Measurements from ENCODE around the gene ALK. TPM values are rescaled to one million over a fixed set of nuclear protein-coding genes. Genes with fewer than 3 reads are reported as not detected.

Gene ALK
- total RNA-seq, 1 experiment from 2014 or later, result not detected

GRCh38 chr2:29871541-29871940 lies 49.8 kb downstream of the ALK start:
- Histone ChIP-seq H3K23me2 (ENCODE audit: insufficient read length, low read depth, low read length, poor library complexity, severe bottlenecking) (peaks cover 4% of the 10 kb centered on the region), H2BK15ac (ENCODE audit: low read depth, low read length) (no peak overlapping the region), H2BK5ac (ENCODE audit: insufficient read length, low read length) (no peak overlapping the region), H3K56ac (ENCODE audit: insufficient read length, low read depth, low read length) (no peak overlapping the region), H3T11ph (ENCODE audit: low read length) (no peak overlapping the region), H2BK12ac (ENCODE audit: insufficient read length, low read depth, low read length) (no peak overlapping the region), H3K27me3 (ENCODE audit: insufficient read depth, low read length) (no peaks in the 10 kb centered on the region), H4K20me1 (ENCODE audit: control insufficient read depth, insufficient read depth, insufficient read length) (no peaks in the 10 kb centered on the region), H2BK120ac (ENCODE audit: low read depth, low read length, poor library complexity, severe bottlenecking) (no peak overlapping the region), H3K9ac (ENCODE audit: extremely low read depth, insufficient read length, low read length) (no peak overlapping the region), H2AK5ac (ENCODE audit: insufficient read length, low read length) (no peak overlapping the region), H3K4me1 (ENCODE audit: insufficient read depth, low read length) (no peaks in the 10 kb centered on the region), H2AFZ (ENCODE audit: low read length) (no peak overlapping the region), H3K27ac (ENCODE audit: insufficient read length, low read depth, low read length) (no peak overlapping the region), H3K23ac (ENCODE audit: insufficient read length, low read depth, low read length) (no peak overlapping the region), H3K4me2 (ENCODE audit: insufficient read depth, insufficient read length, low read length) (no peak overlapping the region), H4K8ac (replicated peaks; ENCODE audit: insufficient read length, low read depth, low read length) (no peak overlapping the region), H4K91ac (ENCODE audit: insufficient read length, low read depth, low read length) (no peak overlapping the region), H3K18ac (ENCODE audit: insufficient read length, low read depth, low read length) (no peak overlapping the region), H3K4ac (ENCODE audit: low read depth, low read length) (no peak overlapping the region), H3K79me1 (ENCODE audit: insufficient read depth, low read depth, low read length, poor library complexity, severe bottlenecking) (no peaks in the 10 kb centered on the region), H3K9me3 (ENCODE audit: control insufficient read depth, low read depth, low read length) (no peaks in the 10 kb centered on the region), H4K5ac (ENCODE audit: insufficient read length, low read depth, low read length) (no peak overlapping the region), H3K79me2 (ENCODE audit: insufficient read depth, low read length) (no peaks in the 10 kb centered on the region), H3K14ac (ENCODE audit: insufficient read depth, low read length) (no peak overlapping the region), H2BK20ac (ENCODE audit: low read depth, low read length, poor library complexity, severe bottlenecking) (no peak overlapping the region)
- no peak overlapping the region for H3K27ac Mint-ChIP-seq
- H3K27me3 Mint-ChIP-seq (ENCODE audit: low read depth), result peaks cover 11% of the 10 kb centered on the region
- no CpG with 5 or more reads among the region's 2 CpGs for WGBS (ENCODE audit: extremely low coverage, insufficient read length, low lambda C conversion rate)
- H3K4me1 Mint-ChIP-seq, result no peaks in the 10 kb centered on the region
- H3K36me3 Mint-ChIP-seq (ENCODE audit: insufficient read depth in 1 of 3, low read depth in 3 of 3), result no peaks in the 10 kb centered on the region
- no peak overlapping the region for H3K4me3 Mint-ChIP-seq
- DNase-seq, result no peak
- H3K9me3 Mint-ChIP-seq, result no peaks in the 10 kb centered on the region
- TF ChIP-seq, protein P1, sequence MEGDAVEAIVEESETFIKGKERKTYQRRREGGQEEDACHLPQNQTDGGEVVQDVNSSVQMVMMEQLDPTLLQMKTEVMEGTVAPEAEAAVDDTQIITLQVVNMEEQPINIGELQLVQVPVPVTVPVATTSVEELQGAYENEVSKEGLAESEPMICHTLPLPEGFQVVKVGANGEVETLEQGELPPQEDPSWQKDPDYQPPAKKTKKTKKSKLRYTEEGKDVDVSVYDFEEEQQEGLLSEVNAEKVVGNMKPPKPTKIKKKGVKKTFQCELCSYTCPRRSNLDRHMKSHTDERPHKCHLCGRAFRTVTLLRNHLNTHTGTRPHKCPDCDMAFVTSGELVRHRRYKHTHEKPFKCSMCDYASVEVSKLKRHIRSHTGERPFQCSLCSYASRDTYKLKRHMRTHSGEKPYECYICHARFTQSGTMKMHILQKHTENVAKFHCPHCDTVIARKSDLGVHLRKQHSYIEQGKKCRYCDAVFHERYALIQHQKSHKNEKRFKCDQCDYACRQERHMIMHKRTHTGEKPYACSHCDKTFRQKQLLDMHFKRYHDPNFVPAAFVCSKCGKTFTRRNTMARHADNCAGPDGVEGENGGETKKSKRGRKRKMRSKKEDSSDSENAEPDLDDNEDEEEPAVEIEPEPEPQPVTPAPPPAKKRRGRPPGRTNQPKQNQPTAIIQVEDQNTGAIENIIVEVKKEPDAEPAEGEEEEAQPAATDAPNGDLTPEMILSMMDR (conservative IDR thresholded peaks at IDR 0.05), result no peak
